SK-N-MC (cell line): Measurements from ENCODE around the gene DCTN2.

Experiments used
- EZH2 ChIP-seq: fragments of 200-600 bp; sonication (generic); IDR thresholded peaks from one replicate; pipeline ENCODE4 v1.6.1; 2017; ENCODE audit warnings: antibody characterized with exemption
- FOXP2 ChIP-seq: optimal IDR thresholded peaks from 2 replicates; pipeline ENCODE3; 2011; ENCODE audit warnings: mild to moderate bottlenecking, moderate library complexity; ENCODE audit not compliant: insufficient read depth; ENCODE audit errors: extremely low read length, control extremely low read depth
- POLR2AphosphoS5 ChIP-seq: IDR thresholded peaks from 2 replicates; pipeline ENCODE4 v1.6.1; 2012; ENCODE audit warnings: mild to moderate bottlenecking, low read depth, low read length, borderline replicate concordance

GRCh38 chr12:57549203-57549908 is 2.4 kb upstream of the DCTN2 start:
- no peak for TF ChIP-seq EZH2
- TF ChIP-seq POLR2AphosphoS5 = no peak
- TF ChIP-seq FOXP2 = no peak
